Measurements from ENCODE around the gene PLEKHH2.

PLEKHH2 gene

GRCh38 chr2:43798300-43798699 lies 161.2 kb downstream of the PLEKHH2 start:
- H3K36me3 ChIP-seq (ENCODE audit: control insufficient read depth in 2 of 2, insufficient read depth in 2 of 2, low read length in 2 of 2) = no peaks in the 10 kb centered on the region
- no peak overlapping the region for H3K27ac ChIP-seq (ENCODE audit: low read depth in 2 of 2, low read length in 2 of 2)
- H3K4me1 ChIP-seq (ENCODE audit: control insufficient read depth in 2 of 2, insufficient read depth in 2 of 2, low read length in 2 of 2) = no peaks in the 10 kb centered on the region

DNA sequence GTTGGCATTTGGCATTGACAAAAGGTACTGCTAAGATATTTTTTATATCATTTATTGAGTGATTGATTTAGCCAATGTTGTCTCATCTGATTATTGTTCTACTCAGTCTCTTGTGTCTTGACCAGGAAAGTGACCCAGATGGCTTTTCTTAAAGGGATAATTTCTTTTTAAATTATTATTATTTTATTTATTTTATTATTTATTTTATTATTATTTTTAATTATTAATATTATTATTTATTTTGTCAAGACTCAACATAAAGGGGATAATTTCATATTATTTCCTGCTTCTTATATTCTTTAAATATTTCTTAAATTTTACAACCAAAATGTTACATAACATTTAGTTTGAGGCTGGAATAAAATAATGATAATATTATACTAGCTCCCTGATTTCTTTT lies 163.8 kb downstream of the PLEKHH2 start:
- no peaks in the 10 kb centered on the region for H3K36me3 ChIP-seq (ENCODE audit: control insufficient read depth in 2 of 2, insufficient read depth in 2 of 2, low read length in 2 of 2)
- H3K9me3 ChIP-seq (ENCODE audit: control insufficient read depth in 2 of 2, low read length in 2 of 2) = no peaks in the 10 kb centered on the region
- no peaks in the 10 kb centered on the region for H3K4me1 ChIP-seq (ENCODE audit: control insufficient read depth in 2 of 2, insufficient read depth in 2 of 2, low read length in 2 of 2)
- no peak overlapping the region for H3K27ac ChIP-seq (ENCODE audit: low read depth in 2 of 2, low read length in 2 of 2)
- H3K27me3 ChIP-seq (ENCODE audit: control insufficient read depth in 2 of 2, insufficient read depth in 2 of 2, low read length in 2 of 2) = no peaks in the 10 kb centered on the region
- no peak overlapping the region for H3K9ac ChIP-seq (ENCODE audit: low read depth in 1 of 2, low read length in 2 of 2)
- H3K4me3 ChIP-seq (ENCODE audit: low read length in 2 of 2) = no peak overlapping the region

More at GRCh38 chr2:43798300-43798699, 161.2 kb downstream of the PLEKHH2 start:
- Histone ChIP-seq H3K4me3 (ENCODE audit: low read length in 2 of 2) (no peak overlapping the region), H3K9ac (ENCODE audit: low read depth in 1 of 2, low read length in 2 of 2) (no peak overlapping the region), H3K27me3 (ENCODE audit: control insufficient read depth in 2 of 2, insufficient read depth in 2 of 2, low read length in 2 of 2) (no peaks in the 10 kb centered on the region), H3K9me3 (ENCODE audit: control insufficient read depth in 2 of 2, low read length in 2 of 2) (no peaks in the 10 kb centered on the region)

DNA sequence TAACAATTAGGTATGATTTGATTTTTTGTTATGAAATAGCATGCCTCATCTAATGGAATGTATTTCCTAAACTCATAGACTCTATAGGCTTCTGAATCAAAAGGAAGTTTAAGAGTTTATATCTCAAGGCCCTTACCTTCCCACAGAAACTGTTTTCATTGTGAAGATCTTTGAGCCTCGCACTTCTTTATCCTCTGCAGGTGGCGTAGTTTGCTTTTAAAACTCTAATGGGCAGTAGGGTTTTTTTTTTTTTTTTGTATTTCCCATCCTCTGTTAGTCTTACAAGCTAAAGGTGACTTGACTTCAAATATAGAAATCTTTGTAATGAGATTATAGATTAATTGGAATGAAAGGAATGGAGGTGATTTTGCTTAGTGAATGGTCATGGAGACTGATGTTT lies 165.1 kb downstream of the PLEKHH2 start:
- no peaks in the 10 kb centered on the region for H3K36me3 ChIP-seq (ENCODE audit: control insufficient read depth in 2 of 2, insufficient read depth in 2 of 2, low read length in 2 of 2)
- no peaks in the 10 kb centered on the region for H3K4me1 ChIP-seq (ENCODE audit: control insufficient read depth in 2 of 2, insufficient read depth in 2 of 2, low read length in 2 of 2)
- H3K9ac ChIP-seq (ENCODE audit: low read depth in 1 of 2, low read length in 2 of 2) = no peak overlapping the region
- H3K27me3 ChIP-seq (ENCODE audit: control insufficient read depth in 2 of 2, insufficient read depth in 2 of 2, low read length in 2 of 2) = no peaks in the 10 kb centered on the region
- no peak overlapping the region for H3K4me3 ChIP-seq (ENCODE audit: low read length in 2 of 2)
- no peaks in the 10 kb centered on the region for H3K9me3 ChIP-seq (ENCODE audit: control insufficient read depth in 2 of 2, low read length in 2 of 2)
- H3K27ac ChIP-seq (ENCODE audit: low read depth in 2 of 2, low read length in 2 of 2) = no peak overlapping the region

- Histone ChIP-seq H3K27ac (ENCODE audit: low read depth in 2 of 2, low read length in 2 of 2) (no peak overlapping the region), H3K4me3 (ENCODE audit: low read length in 2 of 2) (no peak overlapping the region), H3K9me3 (ENCODE audit: control insufficient read depth in 2 of 2, low read length in 2 of 2) (no peaks in the 10 kb centered on the region), H3K4me1 (ENCODE audit: control insufficient read depth in 2 of 2, insufficient read depth in 2 of 2, low read length in 2 of 2) (peaks cover 0 to 4% of the 10 kb centered on the region in 2 donors), H3K27me3 (ENCODE audit: control insufficient read depth in 2 of 2, insufficient read depth in 2 of 2, low read length in 2 of 2) (no peaks in the 10 kb centered on the region), H3K36me3 (ENCODE audit: control insufficient read depth in 2 of 2, insufficient read depth in 2 of 2, low read length in 2 of 2) (no peaks in the 10 kb centered on the region), H3K9ac (ENCODE audit: low read depth in 1 of 2, low read length in 2 of 2) (no peak overlapping the region)
These were observed 166.1 kb downstream of the PLEKHH2 start for GRCh38 chr2:43803113-43803512.

DNA sequence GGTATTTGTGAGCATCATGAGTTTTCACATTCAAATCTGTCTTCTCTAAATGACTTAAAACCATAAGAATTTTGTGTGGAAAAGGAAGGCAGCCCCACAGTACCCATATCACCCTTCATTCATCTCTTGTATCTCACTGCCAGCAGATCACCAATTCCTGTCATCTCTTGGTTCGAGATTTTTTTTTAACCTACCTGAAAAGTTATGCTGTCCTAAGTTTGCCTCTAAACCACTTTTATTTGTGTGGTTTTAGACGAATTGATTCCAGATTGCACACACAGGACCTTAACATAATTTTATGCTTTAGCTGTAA lies 169.6 kb downstream of the PLEKHH2 start:
- Histone ChIP-seq H3K9me3 (ENCODE audit: control insufficient read depth in 2 of 2, low read length in 2 of 2) (no peaks in the 10 kb centered on the region), H3K9ac (ENCODE audit: low read depth in 1 of 2, low read length in 2 of 2) (no peak overlapping the region), H3K4me3 (ENCODE audit: low read length in 2 of 2) (no peak overlapping the region), H3K36me3 (ENCODE audit: control insufficient read depth in 2 of 2, insufficient read depth in 2 of 2, low read length in 2 of 2) (peaks cover 0 to 3% of the 10 kb centered on the region in 2 donors), H3K4me1 (ENCODE audit: control insufficient read depth in 2 of 2, insufficient read depth in 2 of 2, low read length in 2 of 2) (peaks cover 3 to 8% of the 10 kb centered on the region in 2 donors), H3K27me3 (ENCODE audit: control insufficient read depth in 2 of 2, insufficient read depth in 2 of 2, low read length in 2 of 2) (no peaks in the 10 kb centered on the region), H3K27ac (ENCODE audit: low read depth in 2 of 2, low read length in 2 of 2) (no peak overlapping the region)

DNA sequence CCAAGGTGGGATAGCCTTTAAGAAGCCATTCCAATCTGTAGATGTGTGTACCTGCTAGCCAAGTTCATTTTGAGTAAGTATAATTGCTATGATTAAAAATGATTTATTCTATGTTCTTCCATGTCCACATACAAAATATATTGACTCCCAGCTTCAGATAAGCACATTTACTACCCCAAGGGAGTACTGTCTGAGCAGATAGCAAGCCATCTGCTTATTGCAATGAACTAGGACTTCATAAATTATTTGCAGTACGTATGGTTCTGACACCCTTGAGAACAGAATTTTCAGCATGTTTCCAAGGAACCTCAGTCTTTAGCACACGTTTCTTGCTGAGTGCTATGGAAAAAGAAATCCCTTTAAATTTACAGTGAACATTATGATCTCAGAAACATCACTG lies 173.4 kb downstream of the PLEKHH2 start:
- H3K9ac ChIP-seq (ENCODE audit: low read depth in 1 of 2, low read length in 2 of 2) = no peak overlapping the region
- H3K4me3 ChIP-seq (ENCODE audit: low read length in 2 of 2) = no peak overlapping the region
- peaks cover 3 to 8% of the 10 kb centered on the region in 2 donors for H3K4me1 ChIP-seq (ENCODE audit: control insufficient read depth in 2 of 2, insufficient read depth in 2 of 2, low read length in 2 of 2)
- H3K36me3 ChIP-seq (ENCODE audit: control insufficient read depth in 2 of 2, insufficient read depth in 2 of 2, low read length in 2 of 2) = peaks cover 0 to 3% of the 10 kb centered on the region in 2 donors
- H3K27me3 ChIP-seq (ENCODE audit: control insufficient read depth in 2 of 2, insufficient read depth in 2 of 2, low read length in 2 of 2) = no peaks in the 10 kb centered on the region
- no peak overlapping the region for H3K27ac ChIP-seq (ENCODE audit: low read depth in 2 of 2, low read length in 2 of 2)
- no peaks in the 10 kb centered on the region for H3K9me3 ChIP-seq (ENCODE audit: control insufficient read depth in 2 of 2, low read length in 2 of 2)

GRCh38 chr2:43810888-43811287 lies 173.8 kb downstream of the PLEKHH2 start:
- H3K27ac ChIP-seq (ENCODE audit: low read depth in 2 of 2, low read length in 2 of 2) = no peak overlapping the region
- H3K27me3 ChIP-seq (ENCODE audit: control insufficient read depth in 2 of 2, insufficient read depth in 2 of 2, low read length in 2 of 2) = no peaks in the 10 kb centered on the region
- no peak overlapping the region for H3K4me3 ChIP-seq (ENCODE audit: low read length in 2 of 2)
- peaks cover 0 to 3% of the 10 kb centered on the region in 2 donors for H3K36me3 ChIP-seq (ENCODE audit: control insufficient read depth in 2 of 2, insufficient read depth in 2 of 2, low read length in 2 of 2)
- no peaks in the 10 kb centered on the region for H3K9me3 ChIP-seq (ENCODE audit: control insufficient read depth in 2 of 2, low read length in 2 of 2)
- peaks cover 3 to 8% of the 10 kb centered on the region in 2 donors for H3K4me1 ChIP-seq (ENCODE audit: control insufficient read depth in 2 of 2, insufficient read depth in 2 of 2, low read length in 2 of 2)
- H3K9ac ChIP-seq (ENCODE audit: low read depth in 1 of 2, low read length in 2 of 2) = no peak overlapping the region

GRCh38 chr2:43812006-43812405 lies 174.9 kb downstream of the PLEKHH2 start:
- Histone ChIP-seq H3K9ac (ENCODE audit: low read depth in 1 of 2, low read length in 2 of 2) (no peak overlapping the region), H3K27me3 (ENCODE audit: control insufficient read depth in 2 of 2, insufficient read depth in 2 of 2, low read length in 2 of 2) (no peaks in the 10 kb centered on the region), H3K27ac (ENCODE audit: low read depth in 2 of 2, low read length in 2 of 2) (no peak overlapping the region), H3K9me3 (ENCODE audit: control insufficient read depth in 2 of 2, low read length in 2 of 2) (no peaks in the 10 kb centered on the region), H3K4me1 (ENCODE audit: control insufficient read depth in 2 of 2, insufficient read depth in 2 of 2, low read length in 2 of 2) (peaks cover 3 to 8% of the 10 kb centered on the region in 2 donors), H3K4me3 (ENCODE audit: low read length in 2 of 2) (no peak overlapping the region), H3K36me3 (ENCODE audit: control insufficient read depth in 2 of 2, insufficient read depth in 2 of 2, low read length in 2 of 2) (peaks cover 0 to 3% of the 10 kb centered on the region in 2 donors)

DNA sequence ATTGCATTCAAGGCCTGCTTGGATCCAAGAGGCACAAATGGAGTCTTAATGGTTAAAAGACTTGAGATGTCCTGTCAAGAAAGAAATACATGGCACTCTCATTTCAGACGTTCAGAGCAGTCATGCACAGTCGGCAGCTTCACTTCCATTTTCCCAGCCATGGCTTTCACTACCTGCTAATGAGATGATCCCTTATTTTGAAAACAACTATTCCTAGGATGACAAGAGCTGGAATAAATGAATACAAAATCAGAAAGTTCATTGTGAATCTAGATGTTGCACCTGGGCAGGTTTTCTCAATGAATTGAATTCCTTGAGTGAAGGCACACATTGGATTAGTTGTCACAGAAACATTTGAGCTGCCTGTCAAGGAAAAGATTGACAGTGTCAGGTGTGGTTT lies 175.9 kb downstream of the PLEKHH2 start:
- Histone ChIP-seq H3K4me3 (ENCODE audit: low read length in 2 of 2) (no peak overlapping the region), H3K4me1 (ENCODE audit: control insufficient read depth in 2 of 2, insufficient read depth in 2 of 2, low read length in 2 of 2) (peaks cover 3 to 6% of the 10 kb centered on the region in 2 donors), H3K9ac (ENCODE audit: low read depth in 1 of 2, low read length in 2 of 2) (no peak overlapping the region), H3K27me3 (ENCODE audit: control insufficient read depth in 2 of 2, insufficient read depth in 2 of 2, low read length in 2 of 2) (no peaks in the 10 kb centered on the region), H3K36me3 (ENCODE audit: control insufficient read depth in 2 of 2, insufficient read depth in 2 of 2, low read length in 2 of 2) (peaks cover 0 to 3% of the 10 kb centered on the region in 2 donors), H3K9me3 (ENCODE audit: control insufficient read depth in 2 of 2, low read length in 2 of 2) (no peaks in the 10 kb centered on the region), H3K27ac (ENCODE audit: low read depth in 2 of 2, low read length in 2 of 2) (no peak overlapping the region)

- Histone ChIP-seq H3K36me3 (ENCODE audit: control insufficient read depth in 2 of 2, insufficient read depth in 2 of 2, low read length in 2 of 2) (peaks cover 0 to 3% of the 10 kb centered on the region in 2 donors), H3K9ac (ENCODE audit: low read depth in 1 of 2, low read length in 2 of 2) (no peak overlapping the region), H3K27ac (ENCODE audit: low read depth in 2 of 2, low read length in 2 of 2) (no peak overlapping the region), H3K9me3 (ENCODE audit: control insufficient read depth in 2 of 2, low read length in 2 of 2) (no peaks in the 10 kb centered on the region), H3K27me3 (ENCODE audit: control insufficient read depth in 2 of 2, insufficient read depth in 2 of 2, low read length in 2 of 2) (no peaks in the 10 kb centered on the region), H3K4me3 (ENCODE audit: low read length in 2 of 2) (no peak overlapping the region), H3K4me1 (ENCODE audit: control insufficient read depth in 2 of 2, insufficient read depth in 2 of 2, low read length in 2 of 2) (peaks cover 6 to 12% of the 10 kb centered on the region in 2 donors)
These were observed 177.7 kb downstream of the PLEKHH2 start for GRCh38 chr2:43814711-43815110.
